ENCODE results near the gene SH3BP2. TPM values are rescaled to one million over a fixed set of nuclear protein-coding genes. Genes with fewer than 3 reads are reported as not detected.

SH3BP2 gene
- total RNA-seq, 1 experiment from 2014 or later = 17.4 TPM

DNA sequence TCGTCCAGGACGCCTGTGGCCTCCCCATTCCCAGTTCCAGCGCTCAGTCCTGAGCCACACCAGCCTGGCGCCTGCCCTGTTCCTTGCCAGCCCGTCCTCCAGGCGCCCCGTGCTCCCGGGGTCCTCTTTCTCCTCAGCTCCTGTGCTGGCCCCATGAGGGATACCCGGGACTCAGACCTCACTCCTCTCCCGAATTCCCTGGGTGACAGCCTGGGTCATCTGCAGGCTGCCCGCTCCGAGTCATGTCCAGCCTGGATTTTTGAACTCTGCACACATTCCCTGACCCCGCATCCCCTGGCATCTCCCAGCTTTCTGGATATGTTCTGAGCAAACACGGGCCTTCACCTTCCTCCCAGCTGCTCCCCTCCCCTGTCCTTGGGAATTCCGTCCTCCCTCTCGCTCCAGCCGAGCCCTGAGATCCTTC, 35.9 kb downstream of the SH3BP2 start:
- no TSS peak for BruUV-seq (replicated peaks)
- no peaks in the 10 kb centered on the region for H3K9me3 ChIP-seq (ENCODE audit: low read length)
- no peaks in the 10 kb centered on the region for H3K4me1 ChIP-seq (ENCODE audit: insufficient read depth, low read length)
- intact Hi-C loops (cut with micrococcal nuclease) = no loop called here
- no peak overlapping the region for H3K9ac ChIP-seq (ENCODE audit: low read length)
- H3K36me3 ChIP-seq (ENCODE audit: low read depth, low read length) = no peaks in the 10 kb centered on the region
- H3K4me2 ChIP-seq (ENCODE audit: low read length) = no peak overlapping the region
- H4K20me1 ChIP-seq (ENCODE audit: low read length) = no peaks in the 10 kb centered on the region
- H3K27ac ChIP-seq (ENCODE audit: low read length) = no peak overlapping the region
- no peak for TF ChIP-seq EZH2 (IDR thresholded peaks at IDR 0.05; ENCODE audit: low read length, unreplicated experiment)
- TF ChIP-seq, protein P1, sequence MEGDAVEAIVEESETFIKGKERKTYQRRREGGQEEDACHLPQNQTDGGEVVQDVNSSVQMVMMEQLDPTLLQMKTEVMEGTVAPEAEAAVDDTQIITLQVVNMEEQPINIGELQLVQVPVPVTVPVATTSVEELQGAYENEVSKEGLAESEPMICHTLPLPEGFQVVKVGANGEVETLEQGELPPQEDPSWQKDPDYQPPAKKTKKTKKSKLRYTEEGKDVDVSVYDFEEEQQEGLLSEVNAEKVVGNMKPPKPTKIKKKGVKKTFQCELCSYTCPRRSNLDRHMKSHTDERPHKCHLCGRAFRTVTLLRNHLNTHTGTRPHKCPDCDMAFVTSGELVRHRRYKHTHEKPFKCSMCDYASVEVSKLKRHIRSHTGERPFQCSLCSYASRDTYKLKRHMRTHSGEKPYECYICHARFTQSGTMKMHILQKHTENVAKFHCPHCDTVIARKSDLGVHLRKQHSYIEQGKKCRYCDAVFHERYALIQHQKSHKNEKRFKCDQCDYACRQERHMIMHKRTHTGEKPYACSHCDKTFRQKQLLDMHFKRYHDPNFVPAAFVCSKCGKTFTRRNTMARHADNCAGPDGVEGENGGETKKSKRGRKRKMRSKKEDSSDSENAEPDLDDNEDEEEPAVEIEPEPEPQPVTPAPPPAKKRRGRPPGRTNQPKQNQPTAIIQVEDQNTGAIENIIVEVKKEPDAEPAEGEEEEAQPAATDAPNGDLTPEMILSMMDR (conservative IDR thresholded peaks at IDR 0.05; ENCODE audit: low read depth, low read length) = no peak
- TF ChIP-seq EZH2phosphoT487 (IDR thresholded peaks at IDR 0.05; ENCODE audit: borderline replicate concordance, low read length) = no peak
- ChIA-PET POLR2A (ENCODE audit: unreplicated experiment) (no interaction called here), CTCF (no interaction called here)
- H3K79me2 ChIP-seq (ENCODE audit: low read length) = no peaks in the 10 kb centered on the region
- H3F3A ChIP-seq (ENCODE audit: low read length, unreplicated experiment) = no peaks in the 10 kb centered on the region
- no peak for DNase-seq
- H2AFZ ChIP-seq (ENCODE audit: low read length) = no peak overlapping the region
- no peaks in the 10 kb centered on the region for H3K27me3 ChIP-seq (ENCODE audit: low read length)
- no peak overlapping the region for H3K4me3 ChIP-seq (ENCODE audit: low read length)
- no peaks in the 10 kb centered on the region for H3K9me2 ChIP-seq (replicated peaks; ENCODE audit: low read length)
- no peak for ATAC-seq

DNA sequence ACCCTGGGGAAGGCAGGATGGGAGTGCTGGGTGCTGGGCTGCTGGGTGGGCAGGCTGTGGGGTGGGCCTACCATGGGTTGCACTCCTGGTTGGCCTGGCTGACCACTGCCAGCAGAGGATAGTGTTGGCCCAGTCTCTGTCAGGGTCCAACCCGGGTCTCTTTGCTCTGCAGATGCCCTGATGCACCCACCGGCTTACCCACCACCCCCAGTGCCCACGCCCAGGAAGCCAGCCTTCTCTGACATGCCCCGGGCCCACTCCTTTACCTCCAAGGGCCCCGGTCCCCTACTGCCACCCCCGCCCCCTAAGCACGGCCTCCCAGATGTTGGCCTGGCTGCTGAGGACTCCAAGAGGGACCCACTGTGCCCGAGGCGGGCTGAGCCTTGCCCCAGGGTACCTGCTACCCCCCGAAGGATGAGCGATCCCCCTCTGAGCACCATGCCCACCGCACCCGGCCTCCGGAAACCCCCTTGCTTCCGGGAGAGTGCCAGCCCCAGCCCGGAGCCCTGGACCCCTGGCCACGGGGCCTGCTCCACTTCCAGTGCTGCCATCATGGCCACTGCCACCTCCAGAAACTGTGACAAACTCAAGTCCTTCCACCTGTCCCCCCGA, 36.5 kb downstream of the SH3BP2 start:
- H3K4me2 ChIP-seq (ENCODE audit: low read length) = no peak overlapping the region
- no peaks in the 10 kb centered on the region for H3K36me3 ChIP-seq (ENCODE audit: low read depth, low read length)
- CTCF ChIA-PET = no interaction called here
- no peak for DNase-seq
- H3F3A ChIP-seq (ENCODE audit: low read length, unreplicated experiment) = no peaks in the 10 kb centered on the region
- no peaks in the 10 kb centered on the region for H3K4me1 ChIP-seq (ENCODE audit: insufficient read depth, low read length)
- no peaks in the 10 kb centered on the region for H3K79me2 ChIP-seq (ENCODE audit: low read length)
- H3K9me2 ChIP-seq (replicated peaks; ENCODE audit: low read length) = no peaks in the 10 kb centered on the region
- no peak overlapping the region for H3K4me3 ChIP-seq (ENCODE audit: low read length)
- no peak for ATAC-seq
- H3K27me3 ChIP-seq (ENCODE audit: low read length) = no peaks in the 10 kb centered on the region
- no TSS peak for BruUV-seq (replicated peaks)
- H2AFZ ChIP-seq (ENCODE audit: low read length) = no peak overlapping the region
- H4K20me1 ChIP-seq (ENCODE audit: low read length) = no peaks in the 10 kb centered on the region
- intact Hi-C loops (cut with micrococcal nuclease) = no loop called here
- H3K9ac ChIP-seq (ENCODE audit: low read length) = no peak overlapping the region
- POLR2A ChIA-PET (ENCODE audit: unreplicated experiment) = no interaction called here
- H3K27ac ChIP-seq (ENCODE audit: low read length) = no peak overlapping the region
- no peaks in the 10 kb centered on the region for H3K9me3 ChIP-seq (ENCODE audit: low read length)
- TF ChIP-seq EZH2 (IDR thresholded peaks at IDR 0.05; ENCODE audit: low read length, unreplicated experiment) = no peak
- TF ChIP-seq, protein P1 (conservative IDR thresholded peaks at IDR 0.05; ENCODE audit: low read depth, low read length) = no peak

DNA sequence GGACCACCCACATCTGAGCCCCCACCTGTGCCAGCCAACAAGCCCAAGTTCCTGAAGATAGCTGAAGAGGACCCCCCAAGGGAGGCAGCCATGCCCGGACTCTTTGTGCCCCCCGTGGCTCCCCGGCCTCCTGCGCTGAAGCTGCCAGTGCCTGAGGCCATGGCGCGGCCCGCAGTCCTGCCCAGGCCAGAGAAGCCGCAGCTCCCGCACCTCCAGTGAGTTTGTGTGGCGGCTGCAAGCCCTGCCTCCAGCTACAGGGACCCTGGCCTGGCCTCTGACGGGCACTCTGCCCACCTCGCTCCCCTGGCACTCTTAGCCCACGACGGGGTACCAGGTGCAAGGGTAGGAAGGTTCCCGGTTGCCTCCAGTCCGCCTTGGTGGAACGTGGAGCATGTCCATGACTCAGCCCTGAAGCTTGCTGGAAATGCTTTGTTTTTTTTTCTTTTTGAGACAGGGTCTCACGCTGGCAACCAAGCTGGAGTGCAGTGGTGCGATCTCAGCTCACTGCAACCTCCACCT, 37.1 kb downstream of the SH3BP2 start:
- Histone ChIP-seq H3K36me3 (ENCODE audit: low read depth, low read length) (no peaks in the 10 kb centered on the region), H3K9ac (ENCODE audit: low read length) (no peak overlapping the region), H3K4me1 (ENCODE audit: insufficient read depth, low read length) (no peaks in the 10 kb centered on the region), H3K27ac (ENCODE audit: low read length) (no peak overlapping the region), H2AFZ (ENCODE audit: low read length) (no peak overlapping the region), H3F3A (ENCODE audit: low read length, unreplicated experiment) (no peaks in the 10 kb centered on the region), H3K9me2 (replicated peaks; ENCODE audit: low read length) (no peaks in the 10 kb centered on the region), H3K79me2 (ENCODE audit: low read length) (no peaks in the 10 kb centered on the region), H4K20me1 (ENCODE audit: low read length) (no peaks in the 10 kb centered on the region), H3K4me3 (ENCODE audit: low read length) (no peak overlapping the region), H3K4me2 (ENCODE audit: low read length) (no peak overlapping the region), H3K27me3 (ENCODE audit: low read length) (no peaks in the 10 kb centered on the region), H3K9me3 (ENCODE audit: low read length) (no peaks in the 10 kb centered on the region)
- TF ChIP-seq, protein P1 (conservative IDR thresholded peaks at IDR 0.05; ENCODE audit: low read depth, low read length) = no peak
- no peak for TF ChIP-seq EZH2phosphoT487 (IDR thresholded peaks at IDR 0.05; ENCODE audit: borderline replicate concordance, low read length)
- TF ChIP-seq EZH2 (IDR thresholded peaks at IDR 0.05; ENCODE audit: low read length, unreplicated experiment) = no peak
- intact Hi-C loops (cut with micrococcal nuclease) = no loop called here
- ChIA-PET CTCF (no interaction called here), POLR2A (ENCODE audit: unreplicated experiment) (no interaction called here)
- no peak for ATAC-seq
- no peak for DNase-seq
- BruUV-seq (replicated peaks) = no TSS peak

Data from PC-3 (cell line).